ENCODE measurements around the gene RNF213. TPM values are rescaled to one million over a fixed set of nuclear protein-coding genes. Genes with fewer than 3 reads are reported as not detected.

Gene RNF213
- total RNA-seq, 1 donor from 2014 or later: 120 TPM

- no peak overlapping the region for H3K4me3 ChIP-seq (ENCODE audit: insufficient read depth, low read depth, low read length)
- H3K9me3 Mint-ChIP-seq (ENCODE audit: unreplicated experiment): no peaks in the 10 kb centered on the region
- H3K4me3 Mint-ChIP-seq (ENCODE audit: unreplicated experiment): no peak overlapping the region
- TF ChIP-seq, protein P1, sequence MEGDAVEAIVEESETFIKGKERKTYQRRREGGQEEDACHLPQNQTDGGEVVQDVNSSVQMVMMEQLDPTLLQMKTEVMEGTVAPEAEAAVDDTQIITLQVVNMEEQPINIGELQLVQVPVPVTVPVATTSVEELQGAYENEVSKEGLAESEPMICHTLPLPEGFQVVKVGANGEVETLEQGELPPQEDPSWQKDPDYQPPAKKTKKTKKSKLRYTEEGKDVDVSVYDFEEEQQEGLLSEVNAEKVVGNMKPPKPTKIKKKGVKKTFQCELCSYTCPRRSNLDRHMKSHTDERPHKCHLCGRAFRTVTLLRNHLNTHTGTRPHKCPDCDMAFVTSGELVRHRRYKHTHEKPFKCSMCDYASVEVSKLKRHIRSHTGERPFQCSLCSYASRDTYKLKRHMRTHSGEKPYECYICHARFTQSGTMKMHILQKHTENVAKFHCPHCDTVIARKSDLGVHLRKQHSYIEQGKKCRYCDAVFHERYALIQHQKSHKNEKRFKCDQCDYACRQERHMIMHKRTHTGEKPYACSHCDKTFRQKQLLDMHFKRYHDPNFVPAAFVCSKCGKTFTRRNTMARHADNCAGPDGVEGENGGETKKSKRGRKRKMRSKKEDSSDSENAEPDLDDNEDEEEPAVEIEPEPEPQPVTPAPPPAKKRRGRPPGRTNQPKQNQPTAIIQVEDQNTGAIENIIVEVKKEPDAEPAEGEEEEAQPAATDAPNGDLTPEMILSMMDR (IDR thresholded peaks at IDR 0.05; ENCODE audit: insufficient read depth, low read depth, low read length): no peak
- TF ChIP-seq EZH2 (IDR thresholded peaks at IDR 0.05; ENCODE audit: insufficient read depth, low read length): no peak
- no peaks in the 10 kb centered on the region for H3K79me2 ChIP-seq (ENCODE audit: insufficient read depth, low read length)
- H3K36me3 Mint-ChIP-seq (ENCODE audit: low read depth, unreplicated experiment): peaks cover 2% of the 10 kb centered on the region
- no peaks in the 10 kb centered on the region for H3K9me3 ChIP-seq (ENCODE audit: insufficient read depth, low read depth, low read length)
- H3K27ac Mint-ChIP-seq (ENCODE audit: unreplicated experiment): no peak overlapping the region
- H3K27me3 ChIP-seq (ENCODE audit: insufficient read depth, low read length): peaks cover 16% of the 10 kb centered on the region
- H3K27me3 Mint-ChIP-seq (ENCODE audit: low read depth, unreplicated experiment): peaks cover 15% of the 10 kb centered on the region
- FAIRE-seq (no peak), DNase-seq (ENCODE audit: low read depth) (no peak)
- no peaks in the 10 kb centered on the region for H3K36me3 ChIP-seq (ENCODE audit: insufficient read depth, low read length)
- no peak overlapping the region for H3K27ac ChIP-seq (ENCODE audit: low read depth, low read length)
- H3K4me2 ChIP-seq (ENCODE audit: low read length): no peak overlapping the region
- H3K4me1 ChIP-seq (ENCODE audit: insufficient read depth, low read length): no peaks in the 10 kb centered on the region
- H3K4me1 Mint-ChIP-seq (ENCODE audit: low read depth, unreplicated experiment): peaks cover 2% of the 10 kb centered on the region
- H3K9ac ChIP-seq (ENCODE audit: low read length): no peak overlapping the region
- H2AFZ ChIP-seq (ENCODE audit: low read depth, low read length): no peak overlapping the region
- H4K20me1 ChIP-seq (ENCODE audit: insufficient read depth, low read length): no peaks in the 10 kb centered on the region
Observed at GRCh38 chr17:80445007-80445725, 184.5 kb downstream of the RNF213 start.

DNA sequence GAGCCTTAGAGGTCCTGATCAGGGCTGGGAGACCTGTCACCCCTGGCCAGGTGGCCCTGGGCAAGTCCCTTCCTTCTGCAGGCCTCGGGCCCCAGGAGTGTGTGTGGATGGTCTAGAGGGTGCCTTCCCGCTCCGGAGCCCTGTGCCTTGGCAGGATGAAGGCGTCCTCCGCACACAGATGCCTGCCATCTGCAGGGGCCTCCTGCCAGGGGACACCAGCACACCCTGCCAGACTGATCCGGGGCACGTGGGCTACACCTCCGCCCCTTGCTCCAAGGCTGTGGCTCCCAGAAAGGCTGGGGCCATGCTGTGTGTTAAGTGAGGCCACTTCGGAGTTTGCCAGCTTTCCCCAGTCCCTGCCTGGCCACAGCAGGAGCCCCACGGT lies 185.1 kb downstream of the RNF213 start:
- Mint-ChIP-seq H3K9me3 (ENCODE audit: unreplicated experiment) (no peaks in the 10 kb centered on the region), H3K27ac (ENCODE audit: unreplicated experiment) (no peak overlapping the region), H3K4me1 (ENCODE audit: low read depth, unreplicated experiment) (peaks cover 2% of the 10 kb centered on the region), H3K4me3 (ENCODE audit: unreplicated experiment) (no peak overlapping the region), H3K27me3 (ENCODE audit: low read depth, unreplicated experiment) (peaks cover 15% of the 10 kb centered on the region), H3K36me3 (ENCODE audit: low read depth, unreplicated experiment) (peaks cover 2% of the 10 kb centered on the region)
- no peak overlapping the region for H3K4me2 ChIP-seq (ENCODE audit: low read length)
- DNase-seq (ENCODE audit: low read depth) (no peak), FAIRE-seq (no peak)
- no peaks in the 10 kb centered on the region for H3K9me3 ChIP-seq (ENCODE audit: insufficient read depth, low read depth, low read length)
- TF ChIP-seq, protein P1 (IDR thresholded peaks at IDR 0.05; ENCODE audit: insufficient read depth, low read depth, low read length): no peak
- no peak for TF ChIP-seq EZH2 (IDR thresholded peaks at IDR 0.05; ENCODE audit: insufficient read depth, low read length)
- H3K9ac ChIP-seq (ENCODE audit: low read length): no peak overlapping the region
- no peaks in the 10 kb centered on the region for H3K79me2 ChIP-seq (ENCODE audit: insufficient read depth, low read length)
- no peaks in the 10 kb centered on the region for H3K4me1 ChIP-seq (ENCODE audit: insufficient read depth, low read length)
- H3K27me3 ChIP-seq (ENCODE audit: insufficient read depth, low read length): peaks cover 16% of the 10 kb centered on the region
- H3K27ac ChIP-seq (ENCODE audit: low read depth, low read length): no peak overlapping the region
- H4K20me1 ChIP-seq (ENCODE audit: insufficient read depth, low read length): no peaks in the 10 kb centered on the region
- H3K4me3 ChIP-seq (ENCODE audit: insufficient read depth, low read depth, low read length): no peak overlapping the region
- no peak overlapping the region for H2AFZ ChIP-seq (ENCODE audit: low read depth, low read length)
- H3K36me3 ChIP-seq (ENCODE audit: insufficient read depth, low read length): no peaks in the 10 kb centered on the region
